Tibial artery (tissue), 4 donors: ENCODE results near the gene CSF1R.
"Not testable (repeated sequence)": the region's sequence is repeated elsewhere in the genome, so short reads cannot be mapped to it uniquely, and the experiment has no call there.

ENCODE experiments used
- DNase-seq, 2 donors: peaks; one replicate each; pipeline ENCODE4 v3.0.0-alpha.2; 2019
- H3K27ac ChIP-seq, 2 donors: fragments of 200-600 bp; sonication (generic) in 1 of 2; 1 replicate in 1 of 2; 2 replicates in 1 of 2; pipeline ENCODE4 v1.5.1; 2018 to 2019; ENCODE audit warnings: mild to moderate bottlenecking in 1 of 2
- H3K27me3 ChIP-seq, 2 donors: fragments of 200-600 bp; sonication (generic) in 1 of 2; one replicate each; pipeline versions ENCODE4 v1.5.1 to v1.6.0; 2016 to 2019
- H3K36me3 ChIP-seq, 3 donors: fragments of 200-600 bp; sonication (generic) in 2 of 3; one replicate each; pipeline ENCODE4 v1.5.1; 2016 to 2019; ENCODE audit warnings: mild to moderate bottlenecking in 2 of 3
- H3K4me1 ChIP-seq, 4 donors: fragments of 200-600 bp; sonication (generic) in 2 of 4; 1 replicate in 3 of 4; 2 replicates in 1 of 4; pipeline ENCODE4 v1.5.1; 2016 to 2019
- H3K4me3 ChIP-seq, 2 donors: fragments of 200-600 bp; sonication (generic) in 1 of 2; 1 replicate in 1 of 2; 2 replicates in 1 of 2; pipeline ENCODE4 v1.5.1; 2018 to 2019; ENCODE audit warnings: mild to moderate bottlenecking in 2 of 2
- H3K9me3 ChIP-seq, 3 donors: fragments of 200-600 bp; sonication (generic) in 1 of 3; one replicate each; pipeline ENCODE4 v1.5.1; 2016 to 2019
- CTCF ChIP-seq, 2 experiments: fragments of 200-600 bp in 1 of 2; fragments of 450-650 bp in 1 of 2; IDR thresholded peaks; one replicate each; pipeline ENCODE4 v1.5.1; 2017 to 2019; ENCODE audit warnings: antibody characterized with exemption in 2 of 2, mild to moderate bottlenecking in 1 of 2, moderate library complexity in 1 of 2
- intact Hi-C: fragments of 100-400 bp; cut with DNase I; formaldehyde crosslinking; loops from one replicate; pipeline ENCODE4 v1.15.0; 2023; ENCODE audit warnings: low total_unique reads

CSF1R gene

GRCh38 chr5:150034662-150035061 is 51.7 kb downstream of the CSF1R start:
- TF ChIP-seq CTCF (IDR thresholded peaks at IDR 0.05) = no peak
- H3K4me3 ChIP-seq = no peak overlapping the region
- intact Hi-C loops = no loop called here
- H3K36me3 ChIP-seq = peaks cover 73 to 98% (median 92%) of the 10 kb centered on the region in 3 donors
- H3K27ac ChIP-seq = no peak overlapping the region
- no peaks in the 10 kb centered on the region for H3K4me1 ChIP-seq
- no peaks in the 10 kb centered on the region for H3K9me3 ChIP-seq
- H3K27me3 ChIP-seq = no peaks in the 10 kb centered on the region
- DNase-seq = peak in 1 of 2 donors; percentile 65

DNA sequence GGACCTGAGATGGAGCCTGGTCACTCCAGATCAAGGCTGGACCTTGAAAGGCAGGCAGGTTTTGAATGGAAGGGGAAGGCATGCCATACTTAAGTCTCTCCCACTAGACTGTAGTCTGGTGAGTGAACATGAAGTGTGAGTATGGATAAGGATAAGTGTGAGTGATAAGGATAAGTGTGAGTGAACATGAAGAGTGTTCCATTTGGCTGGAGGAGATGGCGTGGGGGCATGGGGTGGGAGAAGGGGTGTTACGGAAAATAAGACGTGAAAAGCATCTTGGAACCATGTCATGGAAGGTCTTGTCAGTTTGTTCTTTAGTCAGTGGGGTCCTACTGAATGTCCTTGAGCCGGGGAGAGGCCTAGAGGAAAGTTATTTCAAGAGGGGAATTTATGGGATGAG is 53.0 kb downstream of the CSF1R start:
- no peak for TF ChIP-seq CTCF (IDR thresholded peaks at IDR 0.05)

DNA sequence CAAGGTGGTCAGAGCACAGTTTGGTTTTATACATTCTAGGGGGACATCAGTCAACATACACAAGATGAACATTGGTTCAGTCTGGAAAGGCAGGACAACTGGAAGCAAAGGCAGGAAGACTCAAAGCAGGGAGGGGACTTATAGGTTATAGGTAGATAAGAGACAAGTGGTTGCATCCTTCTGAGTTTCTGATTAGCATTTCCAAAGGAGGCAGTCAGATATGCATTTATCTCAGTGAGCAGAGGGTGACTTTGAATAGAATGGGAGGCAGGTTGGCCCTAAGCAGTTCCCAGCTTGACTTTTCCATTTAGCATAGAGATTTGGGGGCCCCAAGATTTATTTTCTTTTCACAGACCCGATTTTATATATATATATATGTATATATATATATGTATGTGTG is 58.3 kb downstream of the CSF1R start:
- peaks cover 60 to 83% (median 80%) of the 10 kb centered on the region in 3 donors for H3K36me3 ChIP-seq
- H3K4me1 ChIP-seq, H3K9me3 ChIP-seq, intact Hi-C loops, H3K4me3 ChIP-seq, H3K27ac ChIP-seq, H3K27me3 ChIP-seq, DNase-seq: not testable (repeated sequence)

More for the DNA sequence above, 53.0 kb downstream of the CSF1R start:
- intact Hi-C loops = no loop called here
- no peaks in the 10 kb centered on the region for H3K4me1 ChIP-seq
- H3K27me3 ChIP-seq = no peaks in the 10 kb centered on the region
- H3K4me3 ChIP-seq = no peak overlapping the region
- peaks cover 72 to 89% (median 86%) of the 10 kb centered on the region in 3 donors for H3K36me3 ChIP-seq
- no peak overlapping the region for H3K27ac ChIP-seq
- no peaks in the 10 kb centered on the region for H3K9me3 ChIP-seq
- DNase-seq = no peak

- Histone ChIP-seq H3K27me3 (no peaks in the 10 kb centered on the region), H3K27ac (no peak overlapping the region), H3K36me3 (peaks cover 47 to 75% (median 71%) of the 10 kb centered on the region in 3 donors), H3K4me3 (no peak overlapping the region), H3K9me3 (no peaks in the 10 kb centered on the region), H3K4me1 (peaks cover 0 to 23% (median 5%) of the 10 kb centered on the region in 4 donors)
- no peak for TF ChIP-seq CTCF (IDR thresholded peaks at IDR 0.05)
- intact Hi-C loops = no loop called here
- DNase-seq = no peak
These were observed 59.6 kb downstream of the CSF1R start for GRCh38 chr5:150026682-150027172.

DNA sequence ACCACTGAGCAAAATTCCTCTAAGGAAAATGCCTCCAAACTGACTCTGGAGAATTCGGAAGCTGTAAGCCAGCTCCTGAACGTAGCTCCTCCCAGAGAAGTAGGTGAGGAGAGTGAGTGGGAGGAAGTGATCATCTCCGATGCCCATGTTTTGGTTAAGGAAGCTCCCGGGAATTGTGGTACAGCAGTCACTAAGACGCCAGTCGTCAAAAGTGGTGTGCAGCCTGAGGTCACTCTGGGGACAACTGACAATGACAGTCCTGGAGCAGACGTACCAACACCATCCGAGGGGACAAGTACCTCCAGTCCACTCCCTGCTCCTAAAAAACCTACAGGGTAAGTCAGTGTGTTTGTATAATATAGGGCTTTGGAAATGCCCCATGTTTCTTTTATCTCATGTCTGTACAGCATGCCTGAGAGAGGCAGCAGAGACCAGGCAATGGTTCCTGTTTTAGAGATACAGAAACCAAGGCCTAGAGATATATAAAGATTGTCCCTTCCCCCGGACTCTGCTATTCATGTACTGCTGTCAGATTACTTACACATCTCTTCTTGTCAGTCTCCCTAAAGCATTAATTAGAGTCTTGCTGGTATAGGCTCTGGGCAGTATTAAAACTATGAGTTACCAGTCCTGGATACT is 61.9 kb downstream of the CSF1R start:
- no peak for DNase-seq
- intact Hi-C loops = no loop called here
- H3K27ac ChIP-seq = no peak overlapping the region

More for the DNA sequence above, 61.9 kb downstream of the CSF1R start:
- Histone ChIP-seq H3K4me1 (peaks cover 0 to 32% (median 8%) of the 10 kb centered on the region in 4 donors), H3K9me3 (no peaks in the 10 kb centered on the region), H3K36me3 (peaks cover 49 to 74% (median 64%) of the 10 kb centered on the region in 3 donors), H3K27me3 (no peaks in the 10 kb centered on the region), H3K4me3 (no peak overlapping the region)
- TF ChIP-seq CTCF (IDR thresholded peaks at IDR 0.05) = no peak
